AG09319 (cell line): Measurements from ENCODE around the gene GRID1.

Source experiments
- DNase-seq: peaks from one replicate; pipeline ENCODE4 v3.0.0-alpha.2; 2010; ENCODE audit warnings: low read depth; ENCODE audit errors: extremely low read depth
- TF ChIP-seq, protein P1 (sequence below): IDR thresholded peaks from 2 replicates; pipeline ENCODE4 v1.5.1; 2011; ENCODE audit warnings: low read depth, mild to moderate bottlenecking, inconsistent platforms, low read length, moderate library complexity

Gene GRID1

DNA sequence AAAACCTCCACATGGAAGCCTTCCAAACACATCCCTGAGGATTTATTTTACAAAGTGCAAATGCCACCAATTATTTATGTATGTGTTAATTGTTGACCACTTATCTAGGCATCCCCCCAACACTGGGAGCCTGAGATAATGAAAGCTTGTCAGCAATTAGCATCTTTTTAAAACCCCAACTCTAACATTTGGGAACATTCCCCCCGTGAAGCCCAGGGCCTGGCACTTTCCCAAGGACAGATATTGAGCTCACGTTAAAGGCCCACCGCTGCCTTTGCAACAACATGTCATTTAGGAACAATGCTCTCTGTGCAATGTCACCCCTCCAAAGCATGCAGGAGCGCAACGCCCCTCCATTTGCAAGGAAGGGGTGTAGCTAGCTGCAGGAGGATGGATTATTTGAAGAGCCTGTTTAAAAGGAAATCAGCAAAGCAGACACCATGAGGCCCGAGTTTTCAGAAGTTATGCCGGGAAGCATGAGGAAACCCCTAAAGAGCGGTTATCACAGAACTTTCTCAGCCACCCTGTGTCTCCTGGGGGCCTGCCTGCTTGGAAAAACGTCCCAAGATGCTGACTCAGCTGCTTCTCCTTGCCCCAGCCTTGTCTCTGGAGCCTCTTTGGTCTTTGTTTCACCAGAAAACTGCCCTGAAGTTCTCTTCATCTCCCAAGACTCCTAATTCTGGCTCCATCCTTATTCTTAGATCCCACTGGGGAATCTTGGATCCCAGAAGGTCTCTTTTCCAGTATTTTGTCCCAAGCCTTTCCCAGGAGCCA, 444.1 kb downstream of the GRID1 start:
- TF ChIP-seq, protein P1, sequence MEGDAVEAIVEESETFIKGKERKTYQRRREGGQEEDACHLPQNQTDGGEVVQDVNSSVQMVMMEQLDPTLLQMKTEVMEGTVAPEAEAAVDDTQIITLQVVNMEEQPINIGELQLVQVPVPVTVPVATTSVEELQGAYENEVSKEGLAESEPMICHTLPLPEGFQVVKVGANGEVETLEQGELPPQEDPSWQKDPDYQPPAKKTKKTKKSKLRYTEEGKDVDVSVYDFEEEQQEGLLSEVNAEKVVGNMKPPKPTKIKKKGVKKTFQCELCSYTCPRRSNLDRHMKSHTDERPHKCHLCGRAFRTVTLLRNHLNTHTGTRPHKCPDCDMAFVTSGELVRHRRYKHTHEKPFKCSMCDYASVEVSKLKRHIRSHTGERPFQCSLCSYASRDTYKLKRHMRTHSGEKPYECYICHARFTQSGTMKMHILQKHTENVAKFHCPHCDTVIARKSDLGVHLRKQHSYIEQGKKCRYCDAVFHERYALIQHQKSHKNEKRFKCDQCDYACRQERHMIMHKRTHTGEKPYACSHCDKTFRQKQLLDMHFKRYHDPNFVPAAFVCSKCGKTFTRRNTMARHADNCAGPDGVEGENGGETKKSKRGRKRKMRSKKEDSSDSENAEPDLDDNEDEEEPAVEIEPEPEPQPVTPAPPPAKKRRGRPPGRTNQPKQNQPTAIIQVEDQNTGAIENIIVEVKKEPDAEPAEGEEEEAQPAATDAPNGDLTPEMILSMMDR, result no peak
- no peak for DNase-seq

DNA sequence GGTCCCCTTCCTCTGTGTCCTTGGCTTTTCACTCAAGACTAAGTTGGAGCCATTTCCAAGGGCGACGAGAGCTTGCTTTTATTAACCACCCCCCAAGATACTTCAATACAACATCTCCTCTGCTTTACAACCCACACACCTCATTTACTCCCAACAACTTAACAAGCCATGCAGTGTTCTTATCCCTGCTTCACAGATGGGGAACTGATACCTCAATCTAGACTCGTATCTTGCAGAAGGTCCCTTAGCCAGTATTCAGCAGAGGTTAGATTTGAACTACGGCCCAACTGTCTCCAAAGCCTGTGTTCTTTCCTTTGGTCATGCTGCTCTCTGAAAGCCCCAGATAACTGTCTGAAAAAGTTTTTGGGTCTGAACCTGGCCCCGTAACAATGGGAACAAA, 444.8 kb downstream of the GRID1 start:
- TF ChIP-seq, protein P1, result no peak
- no peak for DNase-seq

DNA sequence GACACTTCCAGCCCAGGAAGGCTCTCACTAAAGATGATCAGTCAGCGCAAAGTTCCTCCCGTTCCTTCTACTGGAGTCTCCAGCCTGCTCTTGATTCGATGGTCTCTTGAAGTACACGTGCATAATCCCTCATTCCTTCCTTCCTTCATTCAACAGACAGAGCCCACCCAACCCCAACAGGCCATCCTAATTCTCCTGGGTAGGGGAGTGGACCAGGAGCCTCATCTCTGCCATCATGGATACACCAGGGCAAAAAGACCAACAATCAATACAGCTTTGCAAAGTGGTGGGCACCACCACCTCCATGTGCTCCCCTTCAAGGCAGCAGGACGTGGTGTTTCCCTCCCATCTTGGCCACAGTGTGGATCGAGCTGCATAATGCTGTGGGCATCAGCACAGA, 446.3 kb downstream of the GRID1 start:
- TF ChIP-seq, protein P1, result no peak
- no peak for DNase-seq

DNA sequence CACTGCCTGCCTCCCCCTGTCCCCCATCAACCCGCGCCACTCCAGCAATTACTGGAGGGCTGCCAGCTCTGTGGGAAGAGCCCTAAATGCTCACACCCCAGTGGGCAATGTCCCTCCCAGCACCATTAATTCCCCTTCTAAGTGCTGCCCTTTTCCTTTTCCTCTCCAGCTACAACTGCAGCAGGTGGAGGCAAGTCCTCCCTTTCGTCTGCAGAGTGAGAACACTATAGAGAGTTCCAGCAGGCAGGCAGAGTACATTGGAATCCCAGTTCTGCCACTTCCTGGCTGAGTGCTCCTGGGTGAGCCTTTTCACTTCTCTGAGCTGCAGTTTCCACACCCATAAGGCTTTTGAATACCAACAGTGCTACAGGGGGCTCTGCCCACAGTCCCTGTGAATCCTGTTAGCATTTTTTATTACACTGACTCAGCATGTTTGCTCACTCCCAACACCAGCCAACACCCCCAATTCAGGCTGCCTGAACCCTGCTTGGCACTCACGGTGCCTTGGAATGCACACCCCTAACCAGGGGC, 447.0 kb downstream of the GRID1 start:
- TF ChIP-seq, protein P1, result no peak
- DNase-seq, result no peak

DNA sequence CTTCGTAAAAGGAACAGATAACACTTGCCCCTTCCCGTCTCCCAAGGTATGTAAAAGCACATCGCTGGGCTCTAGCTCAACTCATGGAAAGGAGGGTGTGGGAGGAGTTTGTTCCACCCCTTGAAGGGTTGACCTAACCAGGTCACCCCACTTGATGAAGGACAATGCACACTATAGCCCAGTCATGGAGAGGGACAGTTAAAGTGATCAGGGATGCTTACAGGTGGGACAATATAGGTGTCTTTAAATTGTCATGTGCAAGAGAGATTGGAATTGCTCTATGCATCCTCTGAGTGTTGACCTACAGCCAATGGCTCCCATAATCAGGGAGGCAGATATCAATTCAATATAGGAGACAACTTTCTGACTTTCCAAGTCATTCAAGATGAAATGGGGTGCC, 448.2 kb downstream of the GRID1 start:
- TF ChIP-seq, protein P1, result no peak
- DNase-seq, result no peak

DNA sequence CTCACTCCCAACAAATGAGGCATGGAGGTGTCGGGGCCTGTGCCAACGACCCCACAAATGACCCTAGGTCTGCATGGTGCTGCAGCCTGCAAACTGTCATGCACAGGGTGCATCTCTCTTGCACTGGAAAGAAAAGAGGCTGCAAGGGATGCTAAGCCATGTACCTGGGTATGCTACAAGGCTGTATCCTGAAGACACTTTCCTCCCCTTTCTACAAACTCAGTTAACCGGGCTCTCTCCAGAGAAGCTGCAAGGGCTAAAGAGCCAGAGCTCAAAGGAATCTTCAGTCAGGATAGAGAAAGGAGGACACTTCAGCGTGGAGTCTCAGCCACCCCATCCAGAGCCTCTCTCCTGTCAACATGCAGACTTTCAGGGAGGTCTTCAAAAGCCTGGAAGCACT, 449.0 kb downstream of the GRID1 start:
- TF ChIP-seq, protein P1, result no peak
- no peak for DNase-seq

DNA sequence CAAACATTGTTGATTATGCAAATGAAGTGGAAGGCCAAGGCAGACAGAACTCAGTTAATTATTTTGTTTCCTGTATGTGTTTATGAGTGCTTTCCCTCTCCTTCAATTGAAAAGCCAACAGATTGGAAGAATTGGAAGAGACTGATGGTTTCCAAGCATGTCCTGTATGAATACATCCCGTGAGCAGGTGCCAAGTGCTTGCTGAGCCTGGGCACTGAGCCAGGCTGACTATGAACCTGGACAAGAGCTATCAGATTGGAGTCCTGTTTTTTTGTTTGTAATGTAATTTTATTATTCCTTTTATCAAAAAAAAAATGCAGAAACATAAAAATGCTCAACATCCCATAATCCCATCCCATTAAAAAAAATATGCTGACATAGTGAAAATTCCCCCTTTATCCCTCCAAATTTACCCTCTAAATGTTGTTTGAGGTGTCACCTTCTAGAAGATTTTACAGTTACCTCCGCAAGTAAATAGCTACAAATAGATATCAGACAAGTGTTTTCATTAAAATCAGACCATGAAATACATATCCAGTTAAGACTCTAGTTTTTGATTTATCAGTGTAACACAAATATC, 449.5 kb downstream of the GRID1 start:
- DNase-seq, result no peak
- TF ChIP-seq, protein P1, result no peak
